Skeletal muscle tissue (tissue), 4 donors: Measurements from ENCODE around the gene LMAN1L. TPM values are rescaled to one million over a fixed set of nuclear protein-coding genes. Genes with fewer than 3 reads are reported as not detected.

Experiments
- H3K27ac ChIP-seq: one replicate; pipeline ENCODE4 v1.7.0; 2013; ENCODE audit warnings: mild to moderate bottlenecking, low read depth, low read length, inconsistent platforms
- H3K27me3 ChIP-seq, 3 donors: one replicate each; pipeline ENCODE4 v1.7.0; 2013; ENCODE audit warnings: low read length in 3 of 3; ENCODE audit not compliant: control insufficient read depth in 3 of 3, insufficient read depth in 3 of 3
- H3K36me3 ChIP-seq, 3 donors: one replicate each; pipeline ENCODE4 v1.7.0; 2013; ENCODE audit warnings: low read length in 3 of 3; ENCODE audit not compliant: control insufficient read depth in 3 of 3, insufficient read depth in 3 of 3
- H3K4me1 ChIP-seq, 3 donors: one replicate each; pipeline ENCODE4 v1.7.0; 2013; ENCODE audit warnings: low read length in 3 of 3, mild to moderate bottlenecking in 3 of 3; ENCODE audit not compliant: control insufficient read depth in 3 of 3, insufficient read depth in 3 of 3
- H3K4me3 ChIP-seq, 3 donors: one replicate each; pipeline ENCODE4 v1.7.0; 2013; ENCODE audit warnings: low read length in 3 of 3
- H3K9ac ChIP-seq, 3 donors: one replicate each; pipeline ENCODE4 v1.7.0; 2013; ENCODE audit warnings: low read length in 3 of 3, mild to moderate bottlenecking in 3 of 3, moderate library complexity in 2 of 3, low read depth in 1 of 3
- H3K9me3 ChIP-seq, 3 donors: one replicate each; pipeline ENCODE4 v1.7.0; 2013; ENCODE audit warnings: low read length in 3 of 3; ENCODE audit not compliant: control insufficient read depth in 3 of 3
- total RNA-seq: library from RNA; depleted of rRNA; stranded (reverse); fragments of >200 nt; gene quantifications from one replicate; pipeline ENCODE4 v1.2.3, GENCODE V29; 2014
- donor health status: Osteomylitis.

Gene LMAN1L
- total RNA-seq, 1 donor from 2014 or later: not detected

GRCh38 chr15:74815121-74815934 is 2.7 kb downstream of the LMAN1L start:
- no peak overlapping the region for H3K4me3 ChIP-seq
- peaks cover 10 to 28% (median 20%) of the 10 kb centered on the region in 3 donors for H3K4me1 ChIP-seq
- H3K27me3 ChIP-seq: peaks cover 0 to 4% (median 0%) of the 10 kb centered on the region in 3 donors
- no peak overlapping the region for H3K27ac ChIP-seq
- no peaks in the 10 kb centered on the region for H3K36me3 ChIP-seq
- H3K9ac ChIP-seq: peak overlapping the region in 2 of 3 donors; percentile 5 to 45
- H3K9me3 ChIP-seq: no peaks in the 10 kb centered on the region

- Histone ChIP-seq H3K27ac (no peak overlapping the region), H3K4me1 (peaks cover 10 to 28% (median 20%) of the 10 kb centered on the region in 3 donors), H3K27me3 (peaks cover 0 to 4% (median 0%) of the 10 kb centered on the region in 3 donors), H3K36me3 (no peaks in the 10 kb centered on the region), H3K4me3 (no peak overlapping the region), H3K9ac (no peak overlapping the region), H3K9me3 (no peaks in the 10 kb centered on the region)
Measured at GRCh38 chr15:74815961-74816360, 3.3 kb downstream of the LMAN1L start.

GRCh38 chr15:74816624-74817369 is 4.2 kb downstream of the LMAN1L start:
- H3K27me3 ChIP-seq: peaks cover 0 to 4% (median 0%) of the 10 kb centered on the region in 3 donors

GRCh38 chr15:74817370-74817737 is 4.7 kb downstream of the LMAN1L start:
- Histone ChIP-seq H3K4me1 (peaks cover 10 to 28% (median 20%) of the 10 kb centered on the region in 3 donors), H3K9me3 (no peaks in the 10 kb centered on the region), H3K27me3 (peaks cover 0 to 4% (median 0%) of the 10 kb centered on the region in 3 donors), H3K4me3 (no peak overlapping the region), H3K9ac (peak overlapping the region in 2 of 3 donors; percentile 7 to 57), H3K36me3 (no peaks in the 10 kb centered on the region), H3K27ac (peak overlapping the region; percentile 77)

More at GRCh38 chr15:74816624-74817369, 4.2 kb downstream of the LMAN1L start:
- Histone ChIP-seq H3K9me3 (no peaks in the 10 kb centered on the region), H3K4me3 (no peak overlapping the region), H3K9ac (peak overlapping the region in 2 of 3 donors; percentile 7 to 57), H3K36me3 (no peaks in the 10 kb centered on the region), H3K27ac (peak overlapping the region; percentile 77), H3K4me1 (peaks cover 10 to 28% (median 20%) of the 10 kb centered on the region in 3 donors)

- Histone ChIP-seq H3K9me3 (no peaks in the 10 kb centered on the region), H3K4me3 (no peak overlapping the region), H3K36me3 (no peaks in the 10 kb centered on the region), H3K27me3 (peaks cover 4 to 6% (median 4%) of the 10 kb centered on the region in 3 donors), H3K9ac (no peak overlapping the region), H3K4me1 (peaks cover 7 to 23% (median 17%) of the 10 kb centered on the region in 3 donors), H3K27ac (no peak overlapping the region)
Measured at GRCh38 chr15:74820056-74820455, 7.4 kb downstream of the LMAN1L start.

- no peak overlapping the region for H3K4me3 ChIP-seq
- H3K36me3 ChIP-seq: no peaks in the 10 kb centered on the region
- H3K9ac ChIP-seq: no peak overlapping the region
- H3K27ac ChIP-seq: no peak overlapping the region
- H3K27me3 ChIP-seq: peaks cover 4 to 12% (median 8%) of the 10 kb centered on the region in 3 donors
- H3K9me3 ChIP-seq: no peaks in the 10 kb centered on the region
- peaks cover 6 to 20% (median 9%) of the 10 kb centered on the region in 3 donors for H3K4me1 ChIP-seq
Measured at GRCh38 chr15:74821091-74821789, 8.6 kb downstream of the LMAN1L start.

GRCh38 chr15:74821790-74822158 is 9.1 kb downstream of the LMAN1L start:
- Histone ChIP-seq H3K27ac (no peak overlapping the region), H3K4me1 (peaks cover 6 to 17% (median 8%) of the 10 kb centered on the region in 3 donors), H3K4me3 (no peak overlapping the region), H3K27me3 (peaks cover 7 to 12% (median 11%) of the 10 kb centered on the region in 3 donors), H3K36me3 (no peaks in the 10 kb centered on the region), H3K9me3 (no peaks in the 10 kb centered on the region), H3K9ac (no peak overlapping the region)

- no peaks in the 10 kb centered on the region for H3K9me3 ChIP-seq
- no peak overlapping the region for H3K9ac ChIP-seq
- peaks cover 11 to 17% (median 15%) of the 10 kb centered on the region in 3 donors for H3K27me3 ChIP-seq
- H3K27ac ChIP-seq: no peak overlapping the region
- H3K4me1 ChIP-seq: peaks cover 3 to 12% (median 4%) of the 10 kb centered on the region in 3 donors
- H3K36me3 ChIP-seq: no peaks in the 10 kb centered on the region
- no peak overlapping the region for H3K4me3 ChIP-seq
Measured at GRCh38 chr15:74822233-74822632, 9.6 kb downstream of the LMAN1L start.

GRCh38 chr15:74823324-74823723 is 10.7 kb downstream of the LMAN1L start:
- Histone ChIP-seq H3K27me3 (peaks cover 22 to 26% (median 23%) of the 10 kb centered on the region in 3 donors), H3K9me3 (no peaks in the 10 kb centered on the region), H3K4me3 (no peak overlapping the region), H3K4me1 (peaks cover 0 to 3% (median 0%) of the 10 kb centered on the region in 3 donors), H3K9ac (no peak overlapping the region), H3K36me3 (no peaks in the 10 kb centered on the region), H3K27ac (no peak overlapping the region)
